Neural cell (in vitro differentiated cells): ENCODE measurements around the gene PSMB7. TPM values are rescaled to one million over a fixed set of nuclear protein-coding genes. Genes with fewer than 3 reads are reported as not detected.

Experiments
- H2AFZ ChIP-seq: fragments of 200-600, 300-800 bp; sonication (generic), shearing (Covaris generic); 2 replicates; pipeline ENCODE4 v1.6.0; 2014; ENCODE audit warnings: low read depth, mild to moderate bottlenecking, antibody characterized with exemption, low read length, moderate library complexity
- H3F3A ChIP-seq: fragments of 200-600 bp; shearing (Covaris generic); 2 replicates; pipeline ENCODE4 v1.6.1; 2016; ENCODE audit warnings: mild to moderate bottlenecking, moderate library complexity, mixed read lengths, antibody characterized with exemption, low read length; ENCODE audit not compliant: insufficient read depth, poor library complexity, severe bottlenecking
- H3K27ac ChIP-seq: fragments of 200-600, 300-800 bp; sonication (generic), shearing (Covaris generic); 2 replicates; pipeline ENCODE4 v1.5.1; 2014; ENCODE audit warnings: mild to moderate bottlenecking, low read length, moderate library complexity
- H3K27me3 ChIP-seq: fragments of 300-800, 200-600 bp; sonication (generic), shearing (Covaris generic); 2 replicates; pipeline ENCODE4 v1.6.0; 2014; ENCODE audit warnings: mild to moderate bottlenecking, low read depth, low read length, moderate library complexity; ENCODE audit not compliant: insufficient read depth
- H3K36me3 ChIP-seq: fragments of 300-800, 200-600 bp; sonication (generic), shearing (Covaris generic); 2 replicates; pipeline ENCODE4 v1.5.1; 2014; ENCODE audit warnings: mild to moderate bottlenecking, antibody characterized with exemption, low read length, moderate library complexity; ENCODE audit not compliant: insufficient read depth
- H3K4me2 ChIP-seq: fragments of 300-800, 200-600 bp; sonication (generic), shearing (Covaris generic); 2 replicates; pipeline ENCODE4 v1.6.0; 2014; ENCODE audit warnings: mild to moderate bottlenecking, low read length
- H3K4me3 ChIP-seq: fragments of 300-800, 200-600 bp; sonication (generic), shearing (Covaris generic); 2 replicates; pipeline ENCODE4 v1.5.1; 2014; ENCODE audit warnings: mild to moderate bottlenecking, low read length, moderate library complexity
- H3K79me2 ChIP-seq: fragments of 200-600 bp; shearing (Covaris generic); replicated peaks from 2 replicates; pipeline ENCODE4 v1.6.0; 2014; ENCODE audit warnings: mild to moderate bottlenecking, low read length, moderate library complexity; ENCODE audit not compliant: insufficient read depth
- H3K9ac ChIP-seq: fragments of 300-800, 200-600 bp; sonication (generic), shearing (Covaris generic); 2 replicates; pipeline ENCODE4 v1.6.1; 2016; ENCODE audit warnings: mild to moderate bottlenecking, low read length, mixed read lengths
- H3K9me2 ChIP-seq: fragments of 200-600 bp; shearing (Covaris generic); 2 replicates; pipeline ENCODE4 v1.6.1; 2016; ENCODE audit warnings: mild to moderate bottlenecking, low read length, mixed read lengths; ENCODE audit not compliant: insufficient read depth
- H3K9me3 ChIP-seq: fragments of 200-600, 300-800 bp; sonication (generic), shearing (Covaris generic); 2 replicates; pipeline ENCODE4 v1.6.1; 2016; ENCODE audit warnings: mild to moderate bottlenecking, mixed run types, low read length, moderate library complexity, mixed read lengths
- H4K20me1 ChIP-seq: fragments of 200-600 bp; shearing (Covaris generic); 2 replicates; pipeline ENCODE4 v1.6.1; 2016; ENCODE audit warnings: mild to moderate bottlenecking, mixed run types; ENCODE audit not compliant: insufficient read depth
- CTCF ChIP-seq: fragments of 450-650 bp; IDR thresholded peaks from 2 replicates; pipeline ENCODE4 v1.5.1; 2014; ENCODE audit warnings: antibody characterized with exemption, mild to moderate bottlenecking, moderate library complexity; ENCODE audit not compliant: poor library complexity, severe bottlenecking
- EP300 ChIP-seq: fragments of 450-650 bp; conservative IDR thresholded peaks from 2 replicates; pipeline ENCODE4 v1.6.1; 2014; ENCODE audit warnings: antibody characterized with exemption, mild to moderate bottlenecking, moderate library complexity; ENCODE audit not compliant: poor library complexity, severe bottlenecking
- EZH2 ChIP-seq: fragments of 200-600, 300-800 bp; shearing (Covaris generic), sonication (generic); IDR thresholded peaks from 2 replicates; pipeline ENCODE4 v1.6.1; 2014; ENCODE audit warnings: antibody characterized with exemption, low read length, borderline replicate concordance, mild to moderate bottlenecking; ENCODE audit not compliant: insufficient read depth, poor library complexity, severe bottlenecking
- POLR2AphosphoS5 ChIP-seq: IDR thresholded peaks from 2 replicates; pipeline ENCODE4 v1.6.1; 2012
- RAD21 ChIP-seq: fragments of 450-650 bp; conservative IDR thresholded peaks from 2 replicates; pipeline ENCODE4 v1.6.1; 2014; ENCODE audit warnings: antibody characterized with exemption, mild to moderate bottlenecking, moderate library complexity
- polyA plus RNA-seq: library from polyadenylated mRNA; depleted of rRNA; stranded (reverse); fragments of >200 nt; gene quantifications from 2 replicates; pipeline ENCODE4 v1.2.3, GENCODE V29; 2014

PSMB7 gene
- polyA plus RNA-seq, 1 donor from 2014 or later = 363 TPM

- H3K4me3 ChIP-seq = no peak overlapping the region
- H2AFZ ChIP-seq = no peak overlapping the region
Observed at GRCh38 chr9:124370896-124371582, 44.2 kb downstream of the PSMB7 start.

GRCh38 chr9:124369231-124369797, 45.9 kb downstream of the PSMB7 start:
- H3K79me2 ChIP-seq = peaks cover 7% of the 10 kb centered on the region

More at GRCh38 chr9:124370896-124371582, 44.2 kb downstream of the PSMB7 start:
- TF ChIP-seq EP300 (no peak), CTCF (no peak)
- H3K36me3 ChIP-seq = no peaks in the 10 kb centered on the region
- peaks cover 7% of the 10 kb centered on the region for H3K79me2 ChIP-seq
- H3K9me2 ChIP-seq = no peaks in the 10 kb centered on the region
- H3K4me2 ChIP-seq = no peak overlapping the region
- H3F3A ChIP-seq = no peaks in the 10 kb centered on the region
- no peak overlapping the region for H3K27ac ChIP-seq
- no peaks in the 10 kb centered on the region for H3K9me3 ChIP-seq
- H3K9ac ChIP-seq = no peak overlapping the region
- H3K27me3 ChIP-seq = no peaks in the 10 kb centered on the region
- H4K20me1 ChIP-seq = no peaks in the 10 kb centered on the region

GRCh38 chr9:124368692-124369091, 46.5 kb downstream of the PSMB7 start:
- peaks cover 7% of the 10 kb centered on the region for H3K79me2 ChIP-seq
- H3K27me3 ChIP-seq = no peaks in the 10 kb centered on the region
- H3K27ac ChIP-seq = no peak overlapping the region
- no peak overlapping the region for H3K4me2 ChIP-seq
- no peaks in the 10 kb centered on the region for H4K20me1 ChIP-seq
- H2AFZ ChIP-seq = no peak overlapping the region
- TF ChIP-seq EP300 = no peak
- no peak for TF ChIP-seq CTCF
- no peak for TF ChIP-seq POLR2AphosphoS5
- TF ChIP-seq RAD21 = no peak
- H3K4me3 ChIP-seq = no peak overlapping the region
- H3K9me3 ChIP-seq = no peaks in the 10 kb centered on the region
- H3F3A ChIP-seq = no peaks in the 10 kb centered on the region
- no peak overlapping the region for H3K9ac ChIP-seq
- H3K9me2 ChIP-seq = no peaks in the 10 kb centered on the region
- H3K36me3 ChIP-seq = no peaks in the 10 kb centered on the region

More at GRCh38 chr9:124369231-124369797, 45.9 kb downstream of the PSMB7 start:
- Histone ChIP-seq H3K27me3 (no peaks in the 10 kb centered on the region), H3K36me3 (no peaks in the 10 kb centered on the region), H3K4me2 (no peak overlapping the region), H3K4me3 (no peak overlapping the region), H3K9me2 (no peaks in the 10 kb centered on the region), H3K9me3 (no peaks in the 10 kb centered on the region), H4K20me1 (no peaks in the 10 kb centered on the region), H3K9ac (no peak overlapping the region), H3K27ac (no peak overlapping the region), H3F3A (no peaks in the 10 kb centered on the region), H2AFZ (no peak overlapping the region)
- TF ChIP-seq EZH2 (no peak), EP300 (no peak)
